ENCODE results near the gene TAS2R40.

- TF ChIP-seq CTCF (IDR thresholded peaks at IDR 0.05) (no peak), POLR2A (IDR thresholded peaks at IDR 0.05) (no peak)
These were observed 19.7 kb upstream of the TAS2R40 start for GRCh38 chr7:143202161-143202560.
